Lower leg skin (tissue), 3 donors: Measurements from ENCODE around the gene PTPRC.

Source experiments
- CTCF ChIP-seq, 3 donors: fragments of 450-650 bp; IDR thresholded peaks; one replicate each; pipeline ENCODE4 v1.5.1; 2016; ENCODE audit warnings: antibody characterized with exemption in 3 of 3, mild to moderate bottlenecking in 3 of 3, moderate library complexity in 2 of 3
- POLR2A ChIP-seq, 2 donors: fragments of 450-650 bp; IDR thresholded peaks; one replicate each; pipeline ENCODE4 v1.6.1; 2016 to 2017; ENCODE audit warnings: antibody characterized with exemption in 2 of 2, mild to moderate bottlenecking in 1 of 2, moderate library complexity in 1 of 2

DNA sequence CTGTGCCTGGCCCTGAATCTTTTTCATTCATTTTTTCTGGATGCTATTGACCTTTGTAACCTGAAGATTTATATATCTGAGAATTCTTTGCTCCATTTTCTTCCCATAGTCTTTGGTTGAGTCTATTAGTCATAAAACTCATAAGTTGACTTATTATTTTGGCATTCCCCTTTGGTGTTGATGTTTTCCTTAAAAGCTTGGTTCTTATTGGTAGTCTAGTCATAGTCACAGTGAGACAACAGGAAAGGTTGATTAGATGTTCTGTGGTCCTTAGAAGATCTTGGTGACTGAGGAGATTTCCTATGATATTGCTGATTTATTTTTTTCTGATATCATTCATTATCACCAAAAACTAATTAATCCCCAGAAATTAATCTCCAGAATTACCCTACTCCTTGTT is 86.2 kb downstream of the PTPRC start:
- TF ChIP-seq CTCF (IDR thresholded peaks at IDR 0.05) (no peak), POLR2A (IDR thresholded peaks at IDR 0.05) (no peak)
